K562 (cell line): Measurements from ENCODE around the gene LRMDA. TPM values are rescaled to one million over a fixed set of nuclear protein-coding genes. Genes with fewer than 3 reads are reported as not detected.

Experiments
- ATAC-seq: fragments of 200-7000 bp; cut with Tn5 transposase; 3 replicates; pipeline ENCODE4 v1.9.1; 2020; ENCODE audit warnings: moderate library complexity
- BruUV-seq: library from RNA; stranded (reverse); fragments of 400-500 nt; replicated peaks from 2 replicates; lab custom pipeline; 2021; lab: Mats Ljungman, UMichigan
- CTCF ChIA-PET: fragments of 300-600 bp; formaldehyde crosslinking; extraction: SDS; loops from one replicate; lab custom pipeline; 2021; ENCODE audit warnings: low intra/inter-chr PET ratio; lab: Yijun Ruan, JAX
- POLR2A ChIA-PET: fragments of 300-600, 350-650 bp; sonication (Branson Sonifier 250); formaldehyde crosslinking; extraction: SDS; loops from one replicate; lab custom pipeline; 2021; ENCODE audit warnings: antibody characterized with exemption, inconsistent platforms; lab: Yijun Ruan, JAX
- DNase-seq, 4 experiments: peaks; one replicate each; pipeline versions ENCODE4 v3.0.0 to v3.0.0-alpha.2; 2011 to 2018; ENCODE audit warnings: low spot score in 3 of 4, mixed read lengths in 3 of 4; ENCODE audit errors: extremely low read depth in 1 of 4
- FAIRE-seq: peaks from 2 replicates; lab custom pipeline; 2011; peaks lifted over from hg19 to GRCh38; lab: Jason Lieb, UNC
- H2AFZ ChIP-seq: 2 replicates; pipeline ENCODE4 v1.6.0; 2011; ENCODE audit warnings: low read depth, low read length, control low read depth, inconsistent platforms
- H3K27ac ChIP-seq: fragments of 200-600 bp; 3 replicates; pipeline ENCODE4 v1.8.0; 2011; ENCODE audit warnings: low read depth, mild to moderate bottlenecking, control low read depth, inconsistent platforms, low read length, moderate library complexity, mixed read lengths; ENCODE audit errors: extremely low read depth
- H3K27me3 ChIP-seq, 2 experiments: fragments of 300-600 bp in 1 of 2; 2 replicates in 1 of 2; 3 replicates in 1 of 2; pipeline versions ENCODE4 v1.6.0 to v1.8.0; 2011; ENCODE audit warnings: inconsistent platforms in 2 of 2, low read length in 2 of 2, mild to moderate bottlenecking in 1 of 2, mixed read lengths in 1 of 2, moderate library complexity in 1 of 2; ENCODE audit not compliant: control insufficient read depth in 2 of 2, insufficient read depth in 2 of 2
- H3K36me3 ChIP-seq: fragments of 300-600 bp; 3 replicates; pipeline ENCODE4 v1.8.0; 2011; ENCODE audit warnings: mild to moderate bottlenecking, low read length, inconsistent platforms; ENCODE audit not compliant: control insufficient read depth, insufficient read depth
- H3K4me1 ChIP-seq, 2 experiments: fragments of 200-600 bp in 1 of 2; replicated peaks in 1 of 2; 2 replicates in 1 of 2; 3 replicates in 1 of 2; pipeline versions ENCODE4 v1.5.1 to v1.8.0; 2011; ENCODE audit warnings: inconsistent platforms in 2 of 2, low read length in 2 of 2, mild to moderate bottlenecking in 1 of 2, mixed read lengths in 1 of 2, moderate library complexity in 1 of 2; ENCODE audit not compliant: control insufficient read depth in 2 of 2, insufficient read depth in 2 of 2
- H3K4me2 ChIP-seq: 2 replicates; pipeline ENCODE4 v1.6.1; 2011; ENCODE audit warnings: low read length, control low read depth, inconsistent platforms, mixed read lengths; ENCODE audit not compliant: insufficient read depth
- H3K4me3 ChIP-seq: fragments of 200-600 bp; sonication (generic), shearing (Covaris generic); 2 replicates; pipeline ENCODE4 v1.5.1; 2016; ENCODE audit warnings: control low read depth, inconsistent platforms
- H3K79me2 ChIP-seq: fragments of 200-600 bp; 3 replicates; pipeline ENCODE4 v1.8.0; 2011; ENCODE audit warnings: low read length, inconsistent platforms; ENCODE audit not compliant: control insufficient read depth, insufficient read depth
- H3K9ac ChIP-seq, 2 experiments: 2 replicates each; pipeline versions ENCODE4 v1.6.0 to v1.6.1; 2011; ENCODE audit warnings: low read depth in 2 of 2, low read length in 2 of 2, control low read depth in 1 of 2, inconsistent platforms in 1 of 2, mild to moderate bottlenecking in 1 of 2, mixed read lengths in 1 of 2; ENCODE audit not compliant: insufficient read depth in 1 of 2
- H3K9me1 ChIP-seq: one replicate; pipeline ENCODE4 v1.6.0; 2011; ENCODE audit warnings: inconsistent platforms, mild to moderate bottlenecking, low read length, moderate library complexity; ENCODE audit not compliant: control insufficient read depth, insufficient read depth
- H3K9me3 ChIP-seq: replicated peaks from 2 replicates; pipeline ENCODE4 v1.5.1; 2011; ENCODE audit warnings: low read depth, low read length, inconsistent platforms; ENCODE audit not compliant: control insufficient read depth, insufficient read depth
- H4K20me1 ChIP-seq: replicated peaks from 2 replicates; pipeline ENCODE4 v1.6.1; 2011; ENCODE audit warnings: low read length, inconsistent platforms, mixed read lengths; ENCODE audit not compliant: control insufficient read depth, insufficient read depth
- CBX2 ChIP-seq: fragments of 200-600 bp; sonication (generic); IDR thresholded peaks from one replicate; pipeline ENCODE4 v1.6.1; 2012; ENCODE audit warnings: mild to moderate bottlenecking, low read length, inconsistent platforms; ENCODE audit not compliant: insufficient read depth, poor library complexity, severe bottlenecking
- CBX5 ChIP-seq: IDR thresholded peaks from 2 replicates; pipeline ENCODE4 v1.6.1; 2014; ENCODE audit warnings: low read depth, borderline replicate concordance
- DACH1 ChIP-seq: fragments of 450-650 bp; IDR thresholded peaks from 2 replicates; pipeline ENCODE4 v1.6.1; 2018; ENCODE audit not compliant: partially characterized antibody
- ELK1 ChIP-seq: sonication (generic); formaldehyde crosslinking; IDR thresholded peaks from 2 replicates; pipeline ENCODE4 v1.8.1; 2022; ENCODE audit warnings: missing genetic modification reagents
- KLF1 ChIP-seq: fragments of 450-650 bp; IDR thresholded peaks from 2 replicates; pipeline ENCODE4 v1.6.1; 2016; ENCODE audit warnings: missing genetic modification characterization, missing compliant biosample characterization
- NCOA6 ChIP-seq: fragments of 450-650 bp; IDR thresholded peaks from 2 replicates; pipeline ENCODE4 v1.6.1; 2017; ENCODE audit warnings: mild to moderate bottlenecking
- SIRT6 ChIP-seq: IDR thresholded peaks from one replicate; pipeline ENCODE4 v1.6.1; 2012; ENCODE audit warnings: low read depth, mild to moderate bottlenecking, control low read depth, inconsistent platforms, low read length, moderate library complexity
- ZNF280A ChIP-seq: fragments of 450-650 bp; IDR thresholded peaks from 2 replicates; pipeline ENCODE4 v1.6.1; 2018; ENCODE audit warnings: mild to moderate bottlenecking, low read depth; ENCODE audit not compliant: partially characterized antibody
- WGBS: fragments of 100-300 bp; shearing (Covaris generic); methylation state at CpG from one replicate; pipeline ENCODE4 v1.1.6; 2016; ENCODE audit warnings: low coverage, mixed read lengths; ENCODE audit not compliant: insufficient coverage; ENCODE audit errors: missing lambda C conversion rate; 5-methylcytosine and 5-hydroxymethylcytosine counted together
- in situ Hi-C: fragments of 300-500 bp; cut with MboI; formaldehyde crosslinking; loops from 4 replicates; pipeline ENCODE4 v1.15.0; 2018; ENCODE audit warnings: inconsistent platforms, mixed read lengths
- intact Hi-C: fragments of 100-400 bp; cut with micrococcal nuclease; formaldehyde crosslinking; loops from 2 replicates; pipeline ENCODE4 v1.14.2; 2022
- polyA plus RNA-seq, 8 experiments: library from polyadenylated mRNA; depleted of rRNA in 4 of 8; stranded (reverse) in 5 of 8; unstranded in 3 of 8; fragments of >200 nt; fragmentation: Nextera tagmentation in 2 of 8; fragmentation: Illumina TruSeq in 1 of 8; extraction: Ambion mirVana in 2 of 8; extraction: Trizol in 1 of 8; gene quantifications; 2 replicates each; pipeline versions ENCODE4 v1.2.1 to v1.2.3, GENCODE V29; 2011 to 2014; ENCODE audit warnings: inconsistent platforms in 1 of 8, missing spikeins in 1 of 8
- total RNA-seq, 7 experiments: library from RNA; depleted of rRNA in 6 of 7; stranded (reverse); fragments of >200 nt in 6 of 7; fragmentation: Illumina TruSeq in 2 of 7; extraction: Trizol in 2 of 7; gene quantifications; 2 replicates each; pipeline versions ENCODE4 v1.2.1 to v1.2.3, GENCODE V29; 2011 to 2021; ENCODE audit warnings: low replicate concordance in 1 of 7

LRMDA gene
- total and polyA plus RNA-seq, 9 of the 15 experiments (the other 6 are each of a cell fraction or from before 2014, with no cell fraction given) = 0.25 TPM; not detected in 8

- Histone ChIP-seq H3K4me2 (no peak overlapping the region), H3K36me3 (no peaks in the 10 kb centered on the region), H3K27me3 (no peaks in the 10 kb centered on the region), H2AFZ (no peak overlapping the region), H3K9ac (no peak overlapping the region), H3K4me3 (no peak overlapping the region), H3K4me1 (no peaks in the 10 kb centered on the region), H3K9me1 (no peaks in the 10 kb centered on the region), H3K9me3 (no peaks in the 10 kb centered on the region), H3K79me2 (no peaks in the 10 kb centered on the region), H4K20me1 (no peaks in the 10 kb centered on the region), H3K27ac (no peak overlapping the region)
- 0% methylated on average over 5 of the region's 5 CpGs for WGBS
- FAIRE-seq = no peak
- CTCF ChIA-PET = no interaction called here
- in situ Hi-C loops (no loop called here), intact Hi-C loops (no loop called here)
- no peak for ATAC-seq
- TF ChIP-seq ELK1 = no peak
- TF ChIP-seq KLF1 (tag) = no peak
- no peak for TF ChIP-seq CBX5
- no peak for TF ChIP-seq NCOA6
- TF ChIP-seq CBX2 = no peak
- no peak for TF ChIP-seq ZNF280A
- TF ChIP-seq DACH1 = no peak
- TF ChIP-seq SIRT6 = no peak
- no TSS peak for BruUV-seq
- POLR2A ChIA-PET = no interaction called here
- no peak for DNase-seq
These were observed 837.5 kb downstream of the LRMDA start for GRCh38 chr10:76268954-76269353.
